G401 (cell line): Measurements from ENCODE around the gene ID3. TPM values are rescaled to one million over a fixed set of nuclear protein-coding genes. Genes with fewer than 3 reads are reported as not detected.

ENCODE experiments used
- DNase-seq: peaks from one replicate; pipeline ENCODE4 v3.0.0-alpha.2; 2015; ENCODE audit warnings: low spot score
- in situ Hi-C: cut with HindIII; loops from 2 replicates; pipeline ENCODE4 v1.10.0; 2016; ENCODE audit warnings: low sequenced_read_pairs, mixed read lengths
- total RNA-seq: library from RNA; depleted of rRNA; stranded (reverse); fragments of >200 nt; shearing (Covaris generic); gene quantifications from 2 replicates; pipeline ENCODE4 v1.2.3, GENCODE V29; 2014; rRNA removed

ID3 gene
- total RNA-seq, 1 experiment from 2014 or later = 1,524 TPM

DNA sequence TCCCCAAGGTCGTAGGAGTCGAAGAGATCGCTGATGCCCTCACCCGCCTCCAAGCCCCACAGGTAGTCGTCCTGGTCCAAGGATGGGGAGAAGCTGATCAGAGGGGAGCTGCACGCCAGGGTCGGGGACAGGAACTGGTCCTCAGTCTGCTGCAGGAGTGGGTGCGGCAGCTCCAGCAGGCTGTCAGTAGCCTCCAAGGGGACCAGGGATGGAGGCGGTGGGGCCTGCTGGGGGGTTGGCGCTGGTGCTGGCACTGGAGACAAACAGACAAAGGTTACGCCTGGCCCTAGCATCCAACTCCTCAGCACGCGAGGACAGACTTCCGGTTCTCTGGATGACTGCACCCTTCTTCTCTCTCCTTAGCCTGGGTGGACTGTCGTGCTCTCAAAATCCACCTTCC is 49.4 kb downstream of the ID3 start:
- no peak for DNase-seq
- in situ Hi-C loops = no loop called here

Other genes starting within 250 kb of the ID3 start
- gene HNRNPR, start 215.2 kb downstream of the ID3 start, total RNA-seq = 133 and 193 TPM in 2 replicates
- gene ZNF436, start 189.7 kb downstream of the ID3 start, total RNA-seq = 13.7 and 17.6 TPM in 2 replicates
- 0.95 and 1.0 TPM in 2 replicates for gene TCEA3, start 134.8 kb downstream of the ID3 start, total RNA-seq
- gene ASAP3, start 75.3 kb downstream of the ID3 start, total RNA-seq = 49.3 and 59.4 TPM in 2 replicates
- 8.4 and 11.7 TPM in 2 replicates for gene E2F2, start 28.3 kb downstream of the ID3 start, total RNA-seq
- 769 and 873 TPM in 2 replicates for gene RPL11, start 132.3 kb upstream of the ID3 start, total RNA-seq
- gene ELOA, start 184.0 kb upstream of the ID3 start, total RNA-seq = 54.7 and 70.7 TPM in 2 replicates
- gene PITHD1, start 218.9 kb upstream of the ID3 start, total RNA-seq = 83.1 and 104 TPM in 2 replicates
- gene LYPLA2, start 231.6 kb upstream of the ID3 start, total RNA-seq = 99.8 and 119 TPM in 2 replicates
- 44.8 and 52.7 TPM in 2 replicates for gene GALE, start 241.3 kb upstream of the ID3 start, total RNA-seq